ENCODE data around the gene MCL1. TPM values are rescaled to one million over a fixed set of nuclear protein-coding genes. Genes with fewer than 3 reads are reported as not detected.

MCL1 gene
- total RNA-seq, 4 donors from 2014 or later: 212 to 353 (median 317) TPM

DNA sequence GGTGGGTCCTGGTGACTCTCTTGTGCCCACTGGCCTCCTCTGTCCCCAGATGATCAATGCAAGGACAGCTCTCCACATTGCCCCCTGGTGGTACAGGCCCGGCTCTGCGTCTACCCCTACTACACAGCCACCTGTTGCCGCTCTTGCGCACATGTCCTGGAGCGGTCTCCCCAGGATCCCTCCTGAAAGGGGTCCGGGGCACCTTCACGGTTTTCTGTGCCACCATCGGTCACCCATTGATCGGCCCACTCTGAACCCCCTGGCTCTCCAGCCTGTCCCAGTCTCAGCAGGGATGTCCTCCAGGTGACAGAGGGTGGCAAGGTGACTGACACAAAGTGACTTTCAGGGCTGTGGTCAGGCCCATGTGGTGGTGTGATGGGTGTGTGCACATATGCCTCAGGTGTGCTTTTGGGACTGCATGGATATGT is 19.4 kb downstream of the MCL1 start:
- Histone ChIP-seq H3K4me1 (peaks cover 27 to 76% (median 47%) of the 10 kb centered on the region in 3 donors), H3K36me3 (peaks cover 0 to 31% of the 10 kb centered on the region in 2 donors), H3K9me3 (no peaks in the 10 kb centered on the region), H3K4me3 (peak overlapping the region in 1 of 2 donors; percentile 64), H3K27me3 (no peaks in the 10 kb centered on the region), H3K27ac (peak overlapping the region; percentile 97 to 100 (median 100))
- TF ChIP-seq, protein P1, sequence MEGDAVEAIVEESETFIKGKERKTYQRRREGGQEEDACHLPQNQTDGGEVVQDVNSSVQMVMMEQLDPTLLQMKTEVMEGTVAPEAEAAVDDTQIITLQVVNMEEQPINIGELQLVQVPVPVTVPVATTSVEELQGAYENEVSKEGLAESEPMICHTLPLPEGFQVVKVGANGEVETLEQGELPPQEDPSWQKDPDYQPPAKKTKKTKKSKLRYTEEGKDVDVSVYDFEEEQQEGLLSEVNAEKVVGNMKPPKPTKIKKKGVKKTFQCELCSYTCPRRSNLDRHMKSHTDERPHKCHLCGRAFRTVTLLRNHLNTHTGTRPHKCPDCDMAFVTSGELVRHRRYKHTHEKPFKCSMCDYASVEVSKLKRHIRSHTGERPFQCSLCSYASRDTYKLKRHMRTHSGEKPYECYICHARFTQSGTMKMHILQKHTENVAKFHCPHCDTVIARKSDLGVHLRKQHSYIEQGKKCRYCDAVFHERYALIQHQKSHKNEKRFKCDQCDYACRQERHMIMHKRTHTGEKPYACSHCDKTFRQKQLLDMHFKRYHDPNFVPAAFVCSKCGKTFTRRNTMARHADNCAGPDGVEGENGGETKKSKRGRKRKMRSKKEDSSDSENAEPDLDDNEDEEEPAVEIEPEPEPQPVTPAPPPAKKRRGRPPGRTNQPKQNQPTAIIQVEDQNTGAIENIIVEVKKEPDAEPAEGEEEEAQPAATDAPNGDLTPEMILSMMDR (IDR thresholded peaks at IDR 0.05): peak in 3 of 4 experiments; percentile 90 to 96 (median 91)
- no peak for TF ChIP-seq EP300 (IDR thresholded peaks at IDR 0.05)
- WGBS, 2 donors (ENCODE audit: low coverage in 1 of 2): 16% methylated on average over 7 of the region's 9 CpGs; no CpG with 5 or more reads in 1 of the 2 donors
- no peak for ATAC-seq

DNA sequence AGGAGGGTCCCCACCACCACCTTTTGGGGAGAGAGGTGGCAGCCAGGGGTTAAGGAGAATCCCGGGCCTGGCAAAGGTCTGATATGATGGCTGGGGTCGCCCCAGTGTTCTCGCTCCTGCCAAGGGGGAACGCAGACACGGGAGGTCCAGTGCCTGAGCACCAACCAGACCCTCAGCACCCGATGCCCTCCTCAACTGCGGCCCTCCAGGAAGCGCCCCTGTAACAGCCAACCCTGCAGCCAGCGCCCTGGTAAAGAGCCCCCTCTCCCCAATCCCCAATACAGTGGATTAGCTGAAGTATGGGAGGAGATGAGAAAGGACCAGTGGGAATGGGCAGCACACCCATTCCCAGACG is 19.8 kb downstream of the MCL1 start:
- peaks cover 0 to 32% of the 10 kb centered on the region in 2 donors for H3K36me3 ChIP-seq
- WGBS, 2 donors (ENCODE audit: low coverage in 1 of 2): 17% methylated on average over 1 of the region's 10 CpGs; no CpG with 5 or more reads in 1 of the 2 donors
- peak overlapping the region in 1 of 2 donors; percentile 64 for H3K4me3 ChIP-seq
- H3K27ac ChIP-seq: peak overlapping the region; percentile 5 to 100 (median 100)
- no peaks in the 10 kb centered on the region for H3K9me3 ChIP-seq
- no peak for ATAC-seq
- peaks cover 24 to 72% (median 43%) of the 10 kb centered on the region in 3 donors for H3K4me1 ChIP-seq
- TF ChIP-seq, protein P1 (IDR thresholded peaks at IDR 0.05): no peak
- no peak for TF ChIP-seq POLR2AphosphoS5 (IDR thresholded peaks at IDR 0.05)
- TF ChIP-seq EP300 (IDR thresholded peaks at IDR 0.05): no peak
- TF ChIP-seq POLR2A (IDR thresholded peaks at IDR 0.05): no peak
- no peaks in the 10 kb centered on the region for H3K27me3 ChIP-seq

DNA sequence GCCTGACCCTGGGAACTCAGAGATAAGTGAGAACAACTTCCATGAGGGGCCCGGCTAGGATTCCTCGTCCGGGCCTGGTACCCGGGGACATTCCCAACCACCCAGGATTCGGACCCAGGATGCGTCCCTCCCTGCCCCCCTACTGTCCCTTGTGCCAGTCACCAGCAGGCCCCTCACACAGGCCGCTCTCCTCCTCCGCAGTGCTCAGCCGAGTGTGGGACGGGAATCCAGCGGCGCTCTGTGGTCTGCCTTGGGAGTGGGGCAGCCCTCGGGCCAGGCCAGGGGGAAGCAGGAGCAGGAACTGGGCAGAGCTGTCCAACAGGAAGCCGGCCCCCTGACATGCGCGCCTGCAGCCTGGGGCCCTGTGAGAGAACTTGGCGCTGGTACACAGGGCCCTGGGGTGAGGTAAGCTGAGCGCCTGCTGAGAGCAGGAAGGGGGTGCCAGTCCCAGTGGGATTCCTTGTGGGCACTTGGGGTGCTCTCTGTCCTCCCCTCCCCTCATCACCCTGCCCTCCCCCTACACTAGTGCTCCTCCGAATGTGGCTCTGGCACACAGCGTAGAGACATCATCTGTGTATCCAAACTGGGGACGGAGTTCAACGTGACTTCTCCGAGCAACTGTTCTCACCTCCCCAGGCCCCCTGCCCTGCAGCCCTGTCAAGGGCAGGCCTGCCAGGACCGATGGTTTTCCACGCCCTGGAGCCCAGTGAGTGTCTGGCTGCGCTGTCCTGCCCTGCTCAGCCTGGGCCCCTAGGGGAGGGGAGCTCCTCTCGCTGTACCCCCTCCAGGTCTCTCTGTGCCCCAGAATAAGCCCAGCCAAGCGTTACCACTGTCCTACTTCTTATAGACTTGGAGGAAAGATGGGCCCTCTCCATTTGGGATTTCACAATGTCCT is 20.4 kb downstream of the MCL1 start:
- H3K27ac ChIP-seq: peak overlapping the region; percentile 5 to 100 (median 100)
- peaks cover 18 to 68% (median 38%) of the 10 kb centered on the region in 3 donors for H3K4me1 ChIP-seq
- peak overlapping the region in 1 of 2 donors; percentile 64 for H3K4me3 ChIP-seq
- no peaks in the 10 kb centered on the region for H3K9me3 ChIP-seq
- no peaks in the 10 kb centered on the region for H3K27me3 ChIP-seq
- ATAC-seq: no peak
- TF ChIP-seq POLR2A (IDR thresholded peaks at IDR 0.05): no peak
- 70% methylated on average over 10 of the region's 28 CpGs; no CpG with 5 or more reads in 1 of the 2 donors for WGBS, 2 donors (ENCODE audit: low coverage in 1 of 2)
- H3K36me3 ChIP-seq: peaks cover 0 to 38% of the 10 kb centered on the region in 2 donors

DNA sequence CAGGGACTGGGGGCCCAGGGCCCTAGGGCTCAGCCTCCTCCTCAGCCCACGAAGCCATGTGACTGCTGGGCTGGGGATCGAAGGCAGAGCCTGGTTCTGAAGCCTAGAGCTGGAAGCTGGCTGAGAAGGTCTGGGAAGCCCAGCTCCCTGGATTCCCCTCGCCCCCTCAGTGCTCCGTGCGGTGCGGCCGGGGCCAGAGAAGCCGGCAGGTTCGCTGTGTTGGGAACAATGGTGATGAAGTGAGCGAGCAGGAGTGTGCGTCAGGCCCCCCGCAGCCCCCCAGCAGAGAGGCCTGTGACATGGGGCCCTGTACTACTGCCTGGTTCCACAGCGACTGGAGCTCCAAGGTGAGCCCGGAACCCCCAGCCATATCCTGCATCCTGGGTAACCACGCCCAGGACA is 21.1 kb downstream of the MCL1 start:
- Histone ChIP-seq H3K4me1 (peaks cover 11 to 68% (median 35%) of the 10 kb centered on the region in 3 donors), H3K27me3 (no peaks in the 10 kb centered on the region), H3K4me3 (peak overlapping the region in 1 of 2 donors; percentile 64), H3K9me3 (no peaks in the 10 kb centered on the region), H3K36me3 (peaks cover 0 to 41% of the 10 kb centered on the region in 2 donors), H3K27ac (peak overlapping the region in 3 of 4 donors; percentile 100)
- no peak for TF ChIP-seq POLR2A (IDR thresholded peaks at IDR 0.05)
- no peak for TF ChIP-seq POLR2AphosphoS5 (IDR thresholded peaks at IDR 0.05)
- no peak for ATAC-seq
- no CpG with 5 or more reads among the region's 15 CpGs for WGBS, 2 donors (ENCODE audit: low coverage in 1 of 2)

DNA sequence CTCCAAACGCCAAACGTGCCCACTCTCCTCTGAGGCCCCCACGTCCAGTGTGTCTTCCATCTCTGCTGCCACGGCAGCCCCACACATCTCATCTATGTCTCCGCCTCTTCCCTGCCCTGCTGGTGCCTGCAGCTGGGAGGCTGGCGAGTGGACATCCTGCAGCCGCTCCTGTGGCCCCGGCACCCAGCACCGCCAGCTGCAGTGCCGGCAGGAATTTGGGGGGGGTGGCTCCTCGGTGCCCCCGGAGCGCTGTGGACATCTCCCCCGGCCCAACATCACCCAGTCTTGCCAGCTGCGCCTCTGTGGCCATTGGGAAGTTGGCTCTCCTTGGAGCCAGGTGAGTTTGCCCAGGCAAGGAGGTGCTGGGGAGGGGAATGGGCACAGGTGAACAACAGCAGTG is 21.6 kb downstream of the MCL1 start:
- H3K27me3 ChIP-seq: no peaks in the 10 kb centered on the region
- no peak overlapping the region for H3K4me3 ChIP-seq
- TF ChIP-seq EP300 (IDR thresholded peaks at IDR 0.05) (no peak), POLR2AphosphoS5 (IDR thresholded peaks at IDR 0.05) (no peak), POLR2A (IDR thresholded peaks at IDR 0.05) (no peak)
- TF ChIP-seq, protein P1 (IDR thresholded peaks at IDR 0.05): no peak
- ATAC-seq: no peak
- H3K27ac ChIP-seq: peak overlapping the region in 3 of 4 donors; percentile 100
- 60 to 73% methylated on average over 2 to 4 of the region's 15 CpGs for WGBS, 2 donors (ENCODE audit: low coverage in 1 of 2)
- peaks cover 6 to 68% (median 30%) of the 10 kb centered on the region in 3 donors for H3K4me1 ChIP-seq
- no peaks in the 10 kb centered on the region for H3K9me3 ChIP-seq
- H3K36me3 ChIP-seq: peaks cover 0 to 41% of the 10 kb centered on the region in 2 donors

All from gastroesophageal sphincter (tissue), 4 donors.